C4-2B (cell line): Measurements from ENCODE around the gene SLC2A9.

Source experiments
- H3K27ac ChIP-seq: fragments of 450-650 bp; 2 replicates; pipeline ENCODE4 v1.5.1; 2017
- ZFX ChIP-seq: fragments of 450-650 bp; IDR thresholded peaks from 2 replicates; pipeline ENCODE4 v1.6.1; 2017
- TF ChIP-seq, protein P1 (sequence below): fragments of 450-650 bp; conservative IDR thresholded peaks from 2 replicates; pipeline ENCODE4 v1.5.1; 2017; ENCODE audit warnings: mild to moderate bottlenecking

The SLC2A9 gene

DNA sequence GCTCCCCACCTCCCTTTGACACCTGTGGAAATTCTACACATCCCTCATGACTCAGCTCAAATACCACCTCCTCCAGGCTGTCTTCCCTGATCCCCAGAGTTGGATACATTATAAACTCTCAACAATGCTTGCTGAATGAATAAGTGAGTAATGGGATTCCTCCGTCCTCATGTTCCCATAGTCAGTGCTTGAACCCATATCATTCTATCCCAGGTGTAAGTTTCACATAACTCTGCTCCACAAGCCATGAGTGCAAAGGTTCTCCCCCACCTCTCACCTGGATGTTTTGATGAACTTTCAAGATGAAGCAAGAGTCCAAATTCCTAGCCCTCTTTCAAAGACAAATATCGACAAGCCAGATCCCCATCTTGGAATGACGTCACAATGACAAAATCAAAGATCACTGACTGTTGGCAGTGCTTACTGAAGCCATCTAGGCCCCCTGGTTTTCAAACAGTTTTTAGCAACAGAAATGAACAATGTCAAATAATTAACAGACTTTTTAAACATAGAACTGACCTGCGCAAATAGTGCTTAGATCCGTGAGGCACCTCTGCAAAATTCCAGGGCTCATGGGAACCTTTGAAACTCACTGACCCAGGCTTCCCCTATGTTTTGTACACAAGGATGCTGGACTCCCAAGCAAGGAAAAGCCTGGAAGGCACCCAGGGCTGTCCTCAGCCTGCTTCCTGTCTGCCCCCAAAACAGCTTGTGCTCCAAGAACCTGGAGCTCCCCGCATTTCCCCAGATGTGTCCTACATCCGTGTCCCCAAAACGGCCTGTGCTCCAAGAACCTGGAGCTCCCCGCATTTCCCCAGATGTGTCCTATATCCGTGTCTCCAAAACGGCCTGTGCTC is 4.0 kb downstream of the SLC2A9 start:
- no peak for TF ChIP-seq ZFX
- TF ChIP-seq, protein P1, sequence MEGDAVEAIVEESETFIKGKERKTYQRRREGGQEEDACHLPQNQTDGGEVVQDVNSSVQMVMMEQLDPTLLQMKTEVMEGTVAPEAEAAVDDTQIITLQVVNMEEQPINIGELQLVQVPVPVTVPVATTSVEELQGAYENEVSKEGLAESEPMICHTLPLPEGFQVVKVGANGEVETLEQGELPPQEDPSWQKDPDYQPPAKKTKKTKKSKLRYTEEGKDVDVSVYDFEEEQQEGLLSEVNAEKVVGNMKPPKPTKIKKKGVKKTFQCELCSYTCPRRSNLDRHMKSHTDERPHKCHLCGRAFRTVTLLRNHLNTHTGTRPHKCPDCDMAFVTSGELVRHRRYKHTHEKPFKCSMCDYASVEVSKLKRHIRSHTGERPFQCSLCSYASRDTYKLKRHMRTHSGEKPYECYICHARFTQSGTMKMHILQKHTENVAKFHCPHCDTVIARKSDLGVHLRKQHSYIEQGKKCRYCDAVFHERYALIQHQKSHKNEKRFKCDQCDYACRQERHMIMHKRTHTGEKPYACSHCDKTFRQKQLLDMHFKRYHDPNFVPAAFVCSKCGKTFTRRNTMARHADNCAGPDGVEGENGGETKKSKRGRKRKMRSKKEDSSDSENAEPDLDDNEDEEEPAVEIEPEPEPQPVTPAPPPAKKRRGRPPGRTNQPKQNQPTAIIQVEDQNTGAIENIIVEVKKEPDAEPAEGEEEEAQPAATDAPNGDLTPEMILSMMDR: no peak
- H3K27ac ChIP-seq: no peak overlapping the region

DNA sequence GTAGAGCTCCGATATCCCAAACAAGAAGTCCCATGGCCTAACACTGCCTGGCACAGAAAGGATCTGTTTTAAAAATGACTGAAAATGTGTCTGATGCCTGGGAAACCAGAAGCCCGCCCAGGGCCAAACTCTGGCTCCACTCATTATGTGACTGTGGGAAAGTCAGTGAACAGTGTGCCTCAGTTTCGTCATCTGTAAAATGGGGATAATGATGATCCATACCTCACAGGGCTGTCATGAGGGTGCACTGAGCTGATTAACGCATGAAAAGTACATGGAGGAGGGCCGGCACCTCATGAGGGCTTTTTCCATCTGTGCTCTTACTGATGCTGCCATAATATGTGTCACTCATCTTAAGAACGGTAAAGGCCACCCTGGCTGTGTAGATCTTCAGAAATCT is 5.1 kb downstream of the SLC2A9 start:
- H3K27ac ChIP-seq: no peak overlapping the region
- no peak for TF ChIP-seq ZFX
- TF ChIP-seq, protein P1: no peak

DNA sequence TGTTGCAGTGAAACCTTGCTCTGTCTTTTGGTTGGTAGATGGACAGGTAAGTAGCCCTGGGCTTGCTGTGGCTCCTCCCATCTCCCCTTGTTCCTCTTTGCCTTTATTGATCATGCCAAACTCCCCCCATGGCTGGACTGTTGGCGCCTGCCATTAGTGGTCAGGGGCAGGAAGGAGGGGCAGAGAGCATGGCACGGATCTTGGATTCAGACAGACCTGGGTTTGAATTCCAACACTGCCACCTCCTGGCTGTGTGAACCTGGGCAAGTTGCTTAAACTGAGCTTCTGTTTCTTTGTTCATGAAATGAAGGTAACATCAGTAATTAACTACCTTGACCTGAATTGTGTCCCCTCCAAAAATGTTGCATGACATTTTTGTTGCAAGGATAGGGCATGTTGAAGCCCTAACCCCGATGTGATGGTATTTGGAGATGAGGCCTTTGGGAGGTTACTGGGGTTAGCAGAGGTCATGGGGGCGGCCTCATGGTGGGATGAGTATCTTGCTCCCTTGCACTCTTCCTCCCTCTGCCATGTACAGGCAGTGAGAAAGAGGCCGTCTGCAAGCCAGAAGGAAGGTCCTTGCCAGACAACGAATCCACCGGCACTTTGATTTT is 6.0 kb downstream of the SLC2A9 start:
- no peak overlapping the region for H3K27ac ChIP-seq

DNA sequence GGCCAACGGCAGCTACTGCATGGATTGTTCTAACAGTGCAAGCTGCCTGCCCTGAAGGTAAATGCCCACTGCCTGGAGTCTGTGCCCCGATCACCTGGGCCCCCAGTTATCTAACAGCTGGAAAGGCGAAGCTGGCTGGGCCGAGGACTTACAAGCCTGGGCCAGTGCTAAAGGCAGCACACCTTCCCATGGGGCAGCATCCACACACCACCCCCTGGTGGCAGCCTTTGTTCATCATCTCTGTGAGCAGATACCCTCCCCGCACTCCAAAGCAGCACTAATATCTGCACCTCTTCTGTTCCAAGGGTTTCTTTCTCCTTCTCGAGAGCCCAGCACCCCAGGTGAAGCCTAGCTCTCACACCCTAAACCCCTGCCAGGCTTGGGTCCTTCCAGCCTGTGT is 7.6 kb downstream of the SLC2A9 start:
- H3K27ac ChIP-seq: no peak overlapping the region
- no peak for TF ChIP-seq ZFX
- TF ChIP-seq, protein P1: peak; percentile 73

More for the DNA sequence above, 6.0 kb downstream of the SLC2A9 start:
- TF ChIP-seq, protein P1: peak; percentile 78
- no peak for TF ChIP-seq ZFX

DNA sequence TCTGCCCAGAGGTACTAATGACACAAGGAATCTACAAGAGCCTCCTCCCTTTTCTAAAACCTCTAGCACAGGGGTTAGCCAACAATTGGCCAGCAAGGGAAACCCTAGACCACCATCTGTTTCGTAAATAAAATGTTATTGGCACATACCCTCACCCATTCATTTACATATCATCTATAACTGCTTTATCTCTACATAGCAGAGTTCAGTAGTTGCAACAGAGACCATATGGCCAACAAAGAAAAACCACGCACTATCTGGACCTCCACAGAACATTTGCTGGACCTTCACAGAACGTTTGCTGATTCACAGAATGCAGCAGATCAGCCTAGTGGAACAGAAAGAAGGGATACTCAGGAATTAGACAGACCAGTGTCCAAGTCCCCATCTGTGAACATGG is 9.4 kb downstream of the SLC2A9 start:
- no peak overlapping the region for H3K27ac ChIP-seq
- TF ChIP-seq, protein P1: no peak
- TF ChIP-seq ZFX: no peak

DNA sequence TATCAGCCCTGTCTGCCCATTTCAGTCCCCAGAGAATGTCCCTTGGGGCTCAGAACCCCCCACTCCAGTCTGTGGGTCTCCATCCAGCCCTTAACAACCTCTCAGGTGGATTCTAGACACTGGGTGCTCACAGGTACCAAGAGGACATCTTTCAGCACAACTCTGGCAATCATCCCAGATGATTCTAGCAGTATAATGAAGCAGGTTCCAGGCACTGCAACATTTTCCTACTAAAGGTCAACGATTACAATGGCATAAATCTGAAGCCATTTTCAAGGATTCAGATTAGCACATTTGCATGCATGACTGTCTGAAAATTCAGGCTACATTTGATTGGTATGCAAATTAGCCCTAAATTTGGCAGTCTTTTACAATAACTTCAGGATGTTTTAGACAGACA is 10.0 kb downstream of the SLC2A9 start:
- H3K27ac ChIP-seq: no peak overlapping the region
- no peak for TF ChIP-seq ZFX
- TF ChIP-seq, protein P1: no peak

DNA sequence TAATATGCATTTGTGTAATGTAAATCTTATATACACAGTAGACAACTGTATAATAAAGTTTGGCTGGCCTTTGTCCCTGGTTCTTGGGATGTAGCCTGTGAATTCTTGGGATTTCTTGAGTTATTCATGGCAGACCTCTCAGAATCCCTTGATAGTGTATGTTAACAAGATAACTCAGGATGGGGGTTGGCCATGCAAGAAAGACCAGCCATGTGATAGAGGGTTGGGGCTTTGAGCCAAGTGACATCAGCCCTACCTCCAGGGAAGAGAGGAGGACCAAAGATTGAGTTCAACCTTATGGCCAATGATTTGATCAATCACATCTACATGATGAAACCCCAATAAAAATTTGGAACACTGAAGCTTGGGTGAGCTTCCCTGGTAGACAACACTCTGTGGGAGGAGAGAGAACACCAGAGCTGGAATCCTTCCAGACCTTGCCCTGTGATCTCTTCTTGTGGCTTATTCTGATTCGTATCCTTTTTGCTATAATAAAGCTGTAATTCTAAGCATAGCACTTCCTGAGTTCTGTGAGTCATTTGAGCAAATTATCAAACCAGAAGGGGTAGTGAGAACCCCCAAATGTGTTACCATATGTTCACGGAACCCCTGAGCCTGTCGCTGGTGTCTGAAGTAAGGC is 11.3 kb downstream of the SLC2A9 start:
- TF ChIP-seq, protein P1: no peak
- no peak for TF ChIP-seq ZFX
- H3K27ac ChIP-seq: no peak overlapping the region
